GM12891 (cell line): ENCODE data around the gene SPATS2.
"Not testable (repeated sequence)": the region's sequence is repeated elsewhere in the genome, so short reads cannot be mapped to it uniquely, and the experiment has no call there.

ENCODE experiments used
- DNase-seq: peaks from one replicate; pipeline ENCODE4 v3.0.0; 2011; ENCODE audit warnings: low spot score; ENCODE audit not compliant: insufficient read length
- FAIRE-seq: peaks from 2 replicates; lab custom pipeline; 2011; peaks lifted over from hg19 to GRCh38; lab: Jason Lieb, UNC
- PAX5 ChIP-seq: IDR thresholded peaks from 2 replicates; pipeline ENCODE4 v1.6.1; 2011; ENCODE audit warnings: low read length, moderate library complexity, mild to moderate bottlenecking; ENCODE audit not compliant: insufficient read depth, severe bottlenecking
- POLR2A ChIP-seq: IDR thresholded peaks from 2 replicates; pipeline ENCODE4 v1.6.1; 2011; ENCODE audit warnings: low read depth, low read length, control low read depth
- POLR2AphosphoS5 ChIP-seq: IDR thresholded peaks from 2 replicates; pipeline ENCODE4 v1.6.1; 2011; ENCODE audit warnings: low read depth, low read length, control low read depth
- POU2F2 ChIP-seq: IDR thresholded peaks from 2 replicates; pipeline ENCODE4 v1.6.1; 2011; ENCODE audit warnings: low read depth, mild to moderate bottlenecking, control low read depth, low read length, moderate library complexity
- SPI1 ChIP-seq: IDR thresholded peaks from 2 replicates; pipeline ENCODE4 v1.6.1; 2011; ENCODE audit warnings: low read depth, low read length, control low read depth
- TAF1 ChIP-seq: IDR thresholded peaks from 2 replicates; pipeline ENCODE4 v1.6.1; 2011; ENCODE audit warnings: low read depth, low read length, control low read depth

Gene SPATS2

DNA sequence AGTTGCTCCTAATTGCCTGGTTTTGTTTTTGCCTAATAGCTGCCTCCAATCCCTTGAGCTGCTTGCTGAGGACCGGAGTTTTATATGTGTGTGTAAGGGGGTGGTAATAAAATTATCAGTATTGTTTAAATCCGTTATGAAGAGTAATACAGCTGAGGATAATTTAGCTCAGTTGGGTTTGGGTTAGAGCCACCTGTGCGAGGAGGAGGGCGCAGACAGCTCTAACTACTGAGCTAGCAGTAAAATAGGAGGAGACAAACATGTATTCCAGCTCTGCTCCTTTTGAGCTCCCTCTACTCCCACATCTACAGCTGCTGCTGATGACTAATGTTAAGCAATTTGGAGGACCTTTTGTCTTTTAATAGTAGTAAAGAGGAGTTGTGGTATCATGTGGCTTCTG is 61.5 kb downstream of the SPATS2 start:
- DNase-seq (no peak), FAIRE-seq (peak; percentile 82)
- TF ChIP-seq TAF1, result no peak
- no peak for TF ChIP-seq POLR2A
- TF ChIP-seq POU2F2, result no peak
- no peak for TF ChIP-seq SPI1
- TF ChIP-seq PAX5, result no peak

DNA sequence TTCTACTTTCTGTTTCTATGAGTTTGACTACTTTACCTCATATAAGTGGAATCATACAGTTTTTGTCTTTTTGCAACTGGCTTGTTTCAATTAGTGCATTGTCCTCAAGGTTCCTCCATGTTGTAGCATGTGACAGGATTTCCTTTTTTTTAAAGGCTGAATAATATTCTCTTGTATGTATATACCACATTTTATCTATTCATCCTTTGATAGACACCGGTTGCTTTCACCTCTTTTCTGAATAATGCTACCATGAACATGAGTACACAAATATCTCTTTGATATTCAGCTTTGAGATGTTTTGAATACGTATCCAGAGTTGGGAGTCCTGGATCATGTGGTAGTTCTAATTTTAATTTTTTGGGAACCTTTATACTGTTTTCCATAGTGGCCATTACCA is 65.4 kb downstream of the SPATS2 start:
- no peak for FAIRE-seq
- TF ChIP-seq POLR2A (no peak), PAX5 (no peak), POLR2AphosphoS5 (no peak), POU2F2 (no peak)

DNA sequence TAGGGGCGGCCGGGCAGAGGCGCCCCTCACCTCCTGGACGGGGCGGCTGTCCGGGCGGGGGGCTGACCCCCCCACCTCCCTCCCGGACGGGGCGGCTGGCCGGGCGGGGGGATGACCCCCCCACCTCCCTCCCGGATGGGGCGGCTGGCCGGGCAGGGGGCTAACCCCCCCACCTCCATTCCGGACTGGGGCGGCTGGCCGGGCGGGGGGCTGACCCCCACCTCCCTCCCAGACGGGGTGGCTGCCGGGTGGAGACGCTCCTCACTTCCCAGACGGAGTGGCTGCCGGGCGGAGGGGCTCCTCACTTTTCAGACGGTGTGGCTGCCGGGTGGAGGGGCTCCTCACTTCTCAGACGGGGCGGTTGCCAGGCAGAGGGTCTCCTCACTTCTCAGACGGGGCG is 69.5 kb downstream of the SPATS2 start:
- not testable (repeated sequence) for DNase-seq, FAIRE-seq

More for the DNA sequence above, 65.4 kb downstream of the SPATS2 start:
- no peak for DNase-seq

GRCh38 chr12:49439042-49439441 is 71.8 kb downstream of the SPATS2 start:
- FAIRE-seq (no peak), DNase-seq (no peak)
- TF ChIP-seq PAX5, result no peak
- no peak for TF ChIP-seq POU2F2
- TF ChIP-seq TAF1, result no peak
- TF ChIP-seq SPI1, result no peak
- no peak for TF ChIP-seq POLR2AphosphoS5
- no peak for TF ChIP-seq POLR2A

DNA sequence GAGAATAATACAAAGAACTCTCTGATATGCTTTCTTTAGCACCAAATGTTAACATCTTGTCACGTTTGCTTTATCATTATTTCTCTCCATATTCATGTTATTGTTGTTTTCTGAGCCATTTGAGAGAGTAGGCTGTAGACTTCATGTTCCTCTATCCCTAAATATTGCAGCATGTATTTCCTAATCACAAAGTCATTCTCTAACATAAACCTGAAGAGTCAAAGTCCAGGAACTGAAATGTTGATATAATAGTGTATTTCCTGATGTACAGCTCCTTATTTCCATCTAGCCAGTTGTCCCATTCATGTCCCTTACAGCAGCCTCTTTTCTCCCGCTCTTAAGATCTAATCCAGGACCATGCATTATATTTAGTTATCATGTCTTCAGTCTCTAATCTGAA is 72.8 kb downstream of the SPATS2 start:
- TF ChIP-seq PAX5, result no peak
- TF ChIP-seq SPI1, result no peak
- no peak for TF ChIP-seq TAF1
- no peak for TF ChIP-seq POU2F2
- TF ChIP-seq POLR2AphosphoS5, result no peak
- TF ChIP-seq POLR2A, result no peak
- DNase-seq (no peak), FAIRE-seq (peak; percentile 64)

DNA sequence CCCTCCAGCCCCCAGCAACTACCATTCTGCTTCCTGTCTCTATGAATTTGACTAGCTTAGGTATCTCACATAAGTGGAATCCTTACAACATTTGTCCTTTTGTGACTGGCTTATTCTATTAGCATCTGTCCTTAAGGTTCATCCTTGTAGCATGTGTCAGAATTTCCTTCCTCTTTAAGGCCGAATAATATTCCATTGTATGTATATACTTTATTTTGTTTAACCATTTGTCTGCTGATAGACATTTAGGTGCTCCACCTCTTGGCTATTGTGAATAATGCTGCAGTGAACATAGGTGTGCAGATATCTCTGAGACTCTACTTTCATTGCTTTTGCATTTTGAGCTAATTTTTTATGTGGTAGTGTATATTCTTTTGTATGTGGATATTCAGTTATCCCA is 75.7 kb downstream of the SPATS2 start:
- FAIRE-seq, result no peak
- no peak for DNase-seq
- no peak for TF ChIP-seq PAX5
- no peak for TF ChIP-seq POU2F2
- TF ChIP-seq SPI1, result no peak
- no peak for TF ChIP-seq POLR2AphosphoS5
- no peak for TF ChIP-seq TAF1
- no peak for TF ChIP-seq POLR2A

DNA sequence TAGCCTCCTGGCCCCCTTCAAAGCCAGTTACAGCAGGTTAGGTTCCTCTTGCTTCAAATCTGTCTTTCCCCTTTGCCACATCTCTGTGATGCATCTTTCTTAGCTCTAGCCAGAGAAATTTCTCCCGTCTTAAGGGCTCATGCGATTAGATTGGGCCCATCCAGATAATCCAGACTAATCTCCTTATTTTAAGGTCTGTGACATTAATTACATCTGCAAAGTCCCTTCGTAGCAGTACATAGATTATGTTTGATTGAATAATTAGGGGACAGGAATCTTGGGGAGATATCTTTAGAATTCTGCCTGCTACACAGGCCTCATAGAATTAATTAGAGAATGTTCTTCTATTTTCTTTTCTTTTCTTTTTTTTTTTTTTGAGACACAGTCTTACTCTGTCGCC is 79.3 kb downstream of the SPATS2 start:
- TF ChIP-seq TAF1, result no peak
- TF ChIP-seq POLR2A, result no peak
- no peak for TF ChIP-seq POU2F2
- no peak for TF ChIP-seq POLR2AphosphoS5
- no peak for TF ChIP-seq PAX5
- TF ChIP-seq SPI1, result no peak
- FAIRE-seq (no peak), DNase-seq (no peak)

GRCh38 chr12:49448858-49449257 is 81.6 kb downstream of the SPATS2 start:
- TF ChIP-seq POU2F2 (no peak), POLR2A (no peak), PAX5 (no peak), POLR2AphosphoS5 (no peak), SPI1 (no peak), TAF1 (no peak)
- no peak for DNase-seq

GRCh38 chr12:49451468-49452259 is 84.4 kb downstream of the SPATS2 start:
- TF ChIP-seq POU2F2, result no peak
- no peak for TF ChIP-seq POLR2A
- no peak for TF ChIP-seq POLR2AphosphoS5
- TF ChIP-seq SPI1, result no peak
- TF ChIP-seq TAF1, result no peak
- no peak for TF ChIP-seq PAX5
- peak; percentile 32 for DNase-seq
- no peak for FAIRE-seq

More at GRCh38 chr12:49448858-49449257, 81.6 kb downstream of the SPATS2 start:
- no peak for FAIRE-seq

DNA sequence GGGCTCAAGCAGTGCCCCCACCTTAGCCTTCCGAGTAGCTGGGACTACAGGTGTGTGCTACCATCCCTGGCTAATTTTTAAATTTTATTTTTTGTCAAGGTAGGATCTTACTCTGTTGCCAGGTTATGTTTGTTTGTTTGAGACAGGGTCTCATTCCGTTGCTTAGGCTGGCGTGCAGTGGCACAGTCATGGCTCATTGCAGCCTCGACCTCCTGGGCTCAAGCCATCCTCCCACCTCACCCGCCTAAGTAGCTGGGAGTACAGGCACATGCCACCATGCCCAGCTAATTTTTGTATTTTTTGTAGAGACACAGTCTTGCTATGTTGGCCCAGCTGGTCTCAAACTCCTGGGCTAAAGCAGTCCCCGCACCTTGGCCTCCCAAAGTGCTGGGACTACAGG is 88.2 kb downstream of the SPATS2 start:
- TF ChIP-seq POLR2A (no peak), POLR2AphosphoS5 (no peak), PAX5 (no peak), SPI1 (no peak), POU2F2 (no peak), TAF1 (no peak)
- FAIRE-seq, result no peak
- no peak for DNase-seq
